Trophoblast cell (in vitro differentiated cells and primary cell): ENCODE results near the gene FNDC3B.

Source experiments
- DNase-seq, 2 donors: peaks; one replicate each; pipeline ENCODE4 v3.0.0-alpha.2; 2016
- H2AFZ ChIP-seq: 2 replicates; pipeline ENCODE4 v1.6.1; 2013; ENCODE audit warnings: low read length, moderate library complexity, mild to moderate bottlenecking; ENCODE audit not compliant: insufficient read depth, poor library complexity
- H2AK5ac ChIP-seq: 2 replicates; pipeline ENCODE4 v1.6.1; 2013; ENCODE audit warnings: mild to moderate bottlenecking, low read length
- H2BK120ac ChIP-seq: 2 replicates; pipeline ENCODE4 v1.6.1; 2013; ENCODE audit warnings: low read length, mild to moderate bottlenecking, moderate library complexity; ENCODE audit not compliant: insufficient read depth, poor library complexity
- H2BK12ac ChIP-seq: 2 replicates; pipeline ENCODE4 v1.6.1; 2013; ENCODE audit warnings: mild to moderate bottlenecking, low read length, moderate library complexity
- H2BK5ac ChIP-seq: 2 replicates; pipeline ENCODE4 v1.6.1; 2013; ENCODE audit warnings: low read length, low read depth, moderate library complexity, mild to moderate bottlenecking; ENCODE audit not compliant: poor library complexity
- H3K14ac ChIP-seq: 2 replicates; pipeline ENCODE4 v1.6.1; 2013; ENCODE audit warnings: mild to moderate bottlenecking, low read length
- H3K18ac ChIP-seq: 2 replicates; pipeline ENCODE4 v1.6.1; 2013; ENCODE audit warnings: mild to moderate bottlenecking, low read length
- H3K23ac ChIP-seq: 2 replicates; pipeline ENCODE4 v1.6.1; 2013; ENCODE audit warnings: low read length
- H3K27ac ChIP-seq: 2 replicates; pipeline ENCODE4 v1.5.1; 2013; ENCODE audit warnings: low read depth, mild to moderate bottlenecking, inconsistent platforms, low read length, moderate library complexity
- H3K27me3 ChIP-seq: 2 replicates; pipeline ENCODE4 v1.6.1; 2013; ENCODE audit warnings: inconsistent platforms, mild to moderate bottlenecking, low read length, moderate library complexity; ENCODE audit not compliant: insufficient read depth
- H3K36me3 ChIP-seq, 2 experiments: 1 replicate in 1 of 2; 2 replicates in 1 of 2; pipeline ENCODE4 v1.6.1; 2013; ENCODE audit warnings: low read length in 2 of 2, mild to moderate bottlenecking in 2 of 2, moderate library complexity in 1 of 2; ENCODE audit not compliant: insufficient read depth in 2 of 2, control insufficient read depth in 1 of 2
- H3K4ac ChIP-seq: 2 replicates; pipeline ENCODE4 v1.6.1; 2013; ENCODE audit warnings: low read depth, mild to moderate bottlenecking, low read length, moderate library complexity
- H3K4me1 ChIP-seq, 2 experiments: 1 replicate in 1 of 2; 2 replicates in 1 of 2; pipeline ENCODE4 v1.6.1; 2013; ENCODE audit warnings: low read length in 2 of 2, mild to moderate bottlenecking in 2 of 2, moderate library complexity in 1 of 2; ENCODE audit not compliant: insufficient read depth in 2 of 2, control insufficient read depth in 1 of 2
- H3K4me2 ChIP-seq: 2 replicates; pipeline ENCODE4 v1.6.1; 2013; ENCODE audit warnings: inconsistent platforms, mild to moderate bottlenecking, low read length, moderate library complexity
- H3K4me3 ChIP-seq: 2 replicates; pipeline ENCODE4 v1.5.1; 2013; ENCODE audit warnings: mild to moderate bottlenecking, low read depth, low read length, inconsistent platforms
- H3K79me1 ChIP-seq: one replicate; pipeline ENCODE4 v1.6.1; 2013; ENCODE audit warnings: low read length
- H3K79me2 ChIP-seq: 2 replicates; pipeline ENCODE4 v1.6.1; 2013; ENCODE audit warnings: low read length, mild to moderate bottlenecking; ENCODE audit not compliant: control insufficient read depth, insufficient read depth, poor library complexity
- H3K9ac ChIP-seq: 2 replicates; pipeline ENCODE4 v1.6.1; 2013; ENCODE audit warnings: mild to moderate bottlenecking, low read length
- H3K9me3 ChIP-seq: 2 replicates; pipeline ENCODE4 v1.6.1; 2013; ENCODE audit warnings: low read depth, mild to moderate bottlenecking, control low read depth, inconsistent platforms, low read length; ENCODE audit not compliant: insufficient read depth
- H4K12ac ChIP-seq: 2 replicates; pipeline ENCODE4 v1.6.1; 2013; ENCODE audit warnings: low read depth, mild to moderate bottlenecking, low read length, moderate library complexity
- H4K8ac ChIP-seq: 2 replicates; pipeline ENCODE4 v1.6.1; 2013; ENCODE audit warnings: low read depth, mild to moderate bottlenecking, low read length, moderate library complexity
- H4K91ac ChIP-seq: one replicate; pipeline ENCODE4 v1.6.1; 2013; ENCODE audit warnings: low read depth, mild to moderate bottlenecking, low read length, moderate library complexity
- WGBS: extraction: QIAGEN DNeasy Blood & Tissue Kit; methylation state at CpG from one replicate; pipeline ENCODE4 v1.1.7; 2013; ENCODE audit warnings: missing lambda C conversion rate; ENCODE audit not compliant: insufficient read length, insufficient coverage; ENCODE audit errors: extremely low coverage; 5-methylcytosine and 5-hydroxymethylcytosine counted together

Gene FNDC3B

DNA sequence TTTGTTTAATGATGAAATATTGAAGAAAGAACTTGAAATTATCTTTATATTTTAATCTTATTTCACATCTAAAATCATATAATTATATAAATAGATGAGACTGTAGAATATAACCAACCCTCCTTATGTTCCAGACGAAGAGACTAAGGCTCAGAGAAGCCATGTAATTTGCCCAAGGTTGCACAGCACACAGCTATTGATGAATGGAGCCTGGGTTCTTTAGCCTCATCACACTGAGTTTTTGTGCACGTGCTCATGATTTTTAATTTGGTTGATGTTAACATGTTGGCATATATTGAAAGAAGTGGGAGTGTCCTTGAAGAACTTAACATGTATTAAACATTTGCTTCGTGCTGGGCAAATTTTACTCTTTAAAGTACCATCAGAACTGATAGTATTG, 151.6 kb downstream of the FNDC3B start:
- Histone ChIP-seq H2BK12ac (no peak overlapping the region), H3K18ac (no peak overlapping the region), H2AK5ac (no peak overlapping the region), H2BK5ac (no peak overlapping the region), H4K12ac (no peak overlapping the region), H2AFZ (no peak overlapping the region), H3K4me3 (no peak overlapping the region), H3K79me2 (peaks cover 2% of the 10 kb centered on the region), H3K36me3 (no peaks in the 10 kb centered on the region), H3K23ac (no peak overlapping the region), H3K27me3 (no peaks in the 10 kb centered on the region), H3K4ac (no peak overlapping the region), H2BK120ac (no peak overlapping the region), H3K79me1 (no peaks in the 10 kb centered on the region), H3K27ac (no peak overlapping the region), H3K4me2 (no peak overlapping the region), H3K14ac (no peak overlapping the region), H3K9ac (no peak overlapping the region), H3K9me3 (no peaks in the 10 kb centered on the region), H4K8ac (no peak overlapping the region), H4K91ac (no peak overlapping the region), H3K4me1 (peaks cover 0 to 4% of the 10 kb centered on the region in 2 experiments)
- WGBS = no CpG with 5 or more reads among the region's 3 CpGs
- DNase-seq = no peak

DNA sequence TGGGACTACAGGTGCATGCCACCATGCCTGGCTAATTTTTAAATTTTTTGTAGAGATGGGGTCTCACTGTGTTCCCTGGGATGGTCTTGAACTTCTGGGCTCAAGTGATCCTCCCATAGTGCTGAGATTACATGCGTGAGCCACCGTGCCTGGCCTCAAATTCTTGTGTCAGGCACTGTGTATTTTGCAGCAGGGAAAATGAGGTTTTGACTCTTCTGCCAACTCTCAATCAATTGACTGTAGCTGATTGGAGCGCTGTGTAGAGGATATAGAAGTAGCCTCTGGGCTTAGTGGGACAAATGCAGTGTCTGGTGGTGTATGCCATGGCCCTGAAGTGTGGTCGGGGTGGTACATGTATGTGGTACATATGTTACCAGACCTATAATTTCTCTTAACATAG, 152.3 kb downstream of the FNDC3B start:
- H4K8ac ChIP-seq = no peak overlapping the region
- no peaks in the 10 kb centered on the region for H3K27me3 ChIP-seq
- H3K79me1 ChIP-seq = no peaks in the 10 kb centered on the region
- H2AFZ ChIP-seq = no peak overlapping the region
- WGBS = no CpG with 5 or more reads among the region's 4 CpGs
- H3K79me2 ChIP-seq = peaks cover 2% of the 10 kb centered on the region
- no peaks in the 10 kb centered on the region for H3K36me3 ChIP-seq
- no peak overlapping the region for H4K91ac ChIP-seq
- DNase-seq = no peak
- H3K9me3 ChIP-seq = no peaks in the 10 kb centered on the region
- no peak overlapping the region for H3K4me3 ChIP-seq
- H3K9ac ChIP-seq = no peak overlapping the region
- no peak overlapping the region for H3K18ac ChIP-seq
- H3K4ac ChIP-seq = no peak overlapping the region
- H2BK5ac ChIP-seq = no peak overlapping the region
- no peak overlapping the region for H2AK5ac ChIP-seq
- peaks cover 0 to 4% of the 10 kb centered on the region in 2 experiments for H3K4me1 ChIP-seq
- no peak overlapping the region for H3K4me2 ChIP-seq
- no peak overlapping the region for H2BK120ac ChIP-seq
- H3K14ac ChIP-seq = no peak overlapping the region
- no peak overlapping the region for H3K23ac ChIP-seq
- no peak overlapping the region for H4K12ac ChIP-seq
- H2BK12ac ChIP-seq = no peak overlapping the region
- no peak overlapping the region for H3K27ac ChIP-seq

DNA sequence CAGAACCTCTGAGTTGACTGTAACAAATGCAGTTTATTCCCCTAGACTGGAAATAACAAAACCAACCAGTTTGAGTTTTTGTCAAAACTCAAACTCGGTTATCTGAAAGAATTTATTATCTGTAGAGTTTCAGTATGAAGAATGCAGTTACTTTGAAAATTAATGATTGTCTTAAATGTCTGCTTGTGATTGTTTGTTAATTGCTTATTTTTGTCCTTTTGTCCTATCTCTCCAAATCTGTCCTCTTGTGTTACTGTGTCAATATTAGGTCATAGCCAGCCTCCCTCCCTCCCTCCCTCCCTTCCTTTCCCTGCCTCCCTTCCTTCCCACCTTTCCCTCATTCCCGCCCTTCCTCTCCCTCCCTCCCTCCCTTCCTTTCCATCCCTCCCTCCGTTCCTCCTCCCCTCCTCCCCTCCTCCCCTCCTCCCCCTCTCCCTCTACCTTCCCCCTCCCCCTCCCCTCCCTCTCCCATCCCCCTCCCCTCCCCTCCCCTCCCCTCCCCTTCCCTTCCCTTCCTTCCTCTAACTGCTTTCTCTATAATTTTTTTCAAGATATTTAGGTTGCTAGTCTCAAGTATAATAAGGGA, 153.5 kb downstream of the FNDC3B start:
- no peak overlapping the region for H3K9ac ChIP-seq
- no peak overlapping the region for H2AK5ac ChIP-seq
- H3K4me3 ChIP-seq = no peak overlapping the region
- no peaks in the 10 kb centered on the region for H3K9me3 ChIP-seq
- H3K27me3 ChIP-seq = no peaks in the 10 kb centered on the region
- no peak overlapping the region for H2BK12ac ChIP-seq
- no peak overlapping the region for H2BK120ac ChIP-seq
- no peak for DNase-seq
- H3K27ac ChIP-seq = no peak overlapping the region
- no peak overlapping the region for H4K8ac ChIP-seq
- no peak overlapping the region for H3K4me2 ChIP-seq
- H4K12ac ChIP-seq = no peak overlapping the region
- no peak overlapping the region for H3K23ac ChIP-seq
- H4K91ac ChIP-seq = no peak overlapping the region
- no peaks in the 10 kb centered on the region for H3K79me1 ChIP-seq
- H3K36me3 ChIP-seq = no peaks in the 10 kb centered on the region
- no peak overlapping the region for H3K18ac ChIP-seq
- 97% methylated on average over 2 of the region's 3 CpGs for WGBS
- H2AFZ ChIP-seq = no peak overlapping the region
- H3K4me1 ChIP-seq = peaks cover 0 to 4% of the 10 kb centered on the region in 2 experiments
- no peak overlapping the region for H3K4ac ChIP-seq
- no peak overlapping the region for H2BK5ac ChIP-seq
- H3K79me2 ChIP-seq = peaks cover 2% of the 10 kb centered on the region
- no peak overlapping the region for H3K14ac ChIP-seq

DNA sequence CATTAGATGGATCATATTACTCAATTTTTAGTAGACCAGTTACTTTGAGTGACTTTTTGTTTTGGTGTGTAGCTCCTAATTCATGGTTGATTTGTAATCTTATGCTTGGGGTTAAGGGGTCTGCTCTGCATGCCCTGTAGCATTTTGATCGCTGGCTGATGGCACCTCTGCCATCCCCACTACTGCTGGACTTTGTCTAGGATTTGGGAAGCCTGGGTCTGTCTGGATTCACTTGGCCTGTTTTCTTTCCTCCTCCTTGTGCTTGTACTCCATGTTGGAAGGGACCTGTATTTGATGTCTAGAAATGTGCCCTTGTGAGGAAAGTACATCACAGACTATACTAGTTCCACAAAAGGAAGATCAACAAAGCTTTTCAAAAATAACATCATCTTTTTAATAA, 154.1 kb downstream of the FNDC3B start:
- Histone ChIP-seq H3K4ac (no peak overlapping the region), H3K79me1 (no peaks in the 10 kb centered on the region), H4K8ac (no peak overlapping the region), H4K12ac (no peak overlapping the region), H2BK12ac (no peak overlapping the region), H2AK5ac (no peak overlapping the region), H3K9me3 (no peaks in the 10 kb centered on the region), H3K4me2 (no peak overlapping the region), H4K91ac (no peak overlapping the region), H3K27ac (no peak overlapping the region), H3K18ac (peak overlapping the region; percentile 51), H3K9ac (no peak overlapping the region), H3K4me3 (no peak overlapping the region), H3K79me2 (peaks cover 2% of the 10 kb centered on the region), H3K23ac (no peak overlapping the region), H2BK120ac (no peak overlapping the region), H2AFZ (no peak overlapping the region), H3K14ac (no peak overlapping the region), H3K4me1 (peaks cover 0 to 4% of the 10 kb centered on the region in 2 experiments), H3K36me3 (no peaks in the 10 kb centered on the region), H2BK5ac (no peak overlapping the region), H3K27me3 (no peaks in the 10 kb centered on the region)
- no CpG with 5 or more reads among the region's 1 CpG for WGBS
- DNase-seq = no peak
